HG03342 (cell line): ENCODE results near the gene RFX2.

Experiments used
- ATAC-seq: cut with Tn5 transposase; IDR thresholded peaks from one replicate; pipeline ENCODE4 v1.9.1; 2021; ENCODE audit warnings: mild to moderate bottlenecking, moderate library complexity; ENCODE audit not compliant: unreplicated experiment

The RFX2 gene

GRCh38 chr19:6105444-6105843 is 4.9 kb downstream of the RFX2 start:
- ATAC-seq: no peak

- ATAC-seq: no peak
Measured at GRCh38 chr19:6103894-6104293, 6.4 kb downstream of the RFX2 start.

GRCh38 chr19:6103217-6103644 is 7.1 kb downstream of the RFX2 start:
- ATAC-seq: no peak

GRCh38 chr19:6101991-6102390 is 8.3 kb downstream of the RFX2 start:
- ATAC-seq: no peak

- no peak for ATAC-seq
Measured at GRCh38 chr19:6101291-6101825, 8.9 kb downstream of the RFX2 start.

- ATAC-seq: no peak
Measured at GRCh38 chr19:6100284-6100915, 9.9 kb downstream of the RFX2 start.

- no peak for ATAC-seq
Measured at GRCh38 chr19:6099599-6099998, 10.7 kb downstream of the RFX2 start.

- ATAC-seq: no peak
Measured at GRCh38 chr19:6099033-6099432, 11.3 kb downstream of the RFX2 start.

GRCh38 chr19:6098574-6098973 is 11.7 kb downstream of the RFX2 start:
- no peak for ATAC-seq

- ATAC-seq: no peak
Measured at GRCh38 chr19:6097911-6098310, 12.4 kb downstream of the RFX2 start.

GRCh38 chr19:6095760-6096159 is 14.5 kb downstream of the RFX2 start:
- no peak for ATAC-seq

- ATAC-seq: no peak
Measured at GRCh38 chr19:6092329-6093286, 17.7 kb downstream of the RFX2 start.

- ATAC-seq: no peak
Measured at GRCh38 chr19:6091771-6092291, 18.5 kb downstream of the RFX2 start.

GRCh38 chr19:6090634-6091033 is 19.7 kb downstream of the RFX2 start:
- ATAC-seq: no peak

- no peak for ATAC-seq
Measured at GRCh38 chr19:6088602-6089049, 21.7 kb downstream of the RFX2 start.

- no peak for ATAC-seq
Measured at GRCh38 chr19:6087074-6087571, 23.2 kb downstream of the RFX2 start.

- no peak for ATAC-seq
Measured at GRCh38 chr19:6086068-6086788, 24.1 kb downstream of the RFX2 start.

GRCh38 chr19:6084821-6085220 is 25.5 kb downstream of the RFX2 start:
- ATAC-seq: no peak

GRCh38 chr19:6079107-6079506 is 31.2 kb downstream of the RFX2 start:
- no peak for ATAC-seq

- no peak for ATAC-seq
Measured at GRCh38 chr19:6078068-6078467, 32.2 kb downstream of the RFX2 start.
